ENCODE measurements around the gene ANXA6.

DNA sequence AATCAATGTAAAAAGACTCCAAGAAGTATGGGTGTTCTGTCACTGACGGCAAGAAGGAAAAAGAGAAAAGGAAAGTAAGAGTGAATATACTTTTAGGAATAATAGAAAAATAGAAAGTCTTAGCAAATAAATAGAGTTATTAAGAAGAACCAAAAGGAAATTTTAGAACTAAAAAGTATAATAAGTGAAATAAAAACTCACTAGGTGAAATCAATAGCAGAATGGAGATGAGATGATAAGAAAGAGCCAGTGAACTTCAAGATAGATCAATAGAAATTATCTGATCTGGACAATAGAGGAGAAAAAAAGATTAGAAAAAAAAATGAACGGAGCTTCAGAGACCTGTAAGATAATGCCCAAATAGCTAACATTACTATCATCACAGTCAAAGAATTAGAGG lies 31.6 kb upstream of the ANXA6 start:
- TF ChIP-seq, protein P1, sequence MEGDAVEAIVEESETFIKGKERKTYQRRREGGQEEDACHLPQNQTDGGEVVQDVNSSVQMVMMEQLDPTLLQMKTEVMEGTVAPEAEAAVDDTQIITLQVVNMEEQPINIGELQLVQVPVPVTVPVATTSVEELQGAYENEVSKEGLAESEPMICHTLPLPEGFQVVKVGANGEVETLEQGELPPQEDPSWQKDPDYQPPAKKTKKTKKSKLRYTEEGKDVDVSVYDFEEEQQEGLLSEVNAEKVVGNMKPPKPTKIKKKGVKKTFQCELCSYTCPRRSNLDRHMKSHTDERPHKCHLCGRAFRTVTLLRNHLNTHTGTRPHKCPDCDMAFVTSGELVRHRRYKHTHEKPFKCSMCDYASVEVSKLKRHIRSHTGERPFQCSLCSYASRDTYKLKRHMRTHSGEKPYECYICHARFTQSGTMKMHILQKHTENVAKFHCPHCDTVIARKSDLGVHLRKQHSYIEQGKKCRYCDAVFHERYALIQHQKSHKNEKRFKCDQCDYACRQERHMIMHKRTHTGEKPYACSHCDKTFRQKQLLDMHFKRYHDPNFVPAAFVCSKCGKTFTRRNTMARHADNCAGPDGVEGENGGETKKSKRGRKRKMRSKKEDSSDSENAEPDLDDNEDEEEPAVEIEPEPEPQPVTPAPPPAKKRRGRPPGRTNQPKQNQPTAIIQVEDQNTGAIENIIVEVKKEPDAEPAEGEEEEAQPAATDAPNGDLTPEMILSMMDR (conservative IDR thresholded peaks at IDR 0.05; ENCODE audit: low read length) = no peak
- TF ChIP-seq EZH2phosphoT487 (IDR thresholded peaks at IDR 0.05; ENCODE audit: borderline replicate concordance, low read depth, low read length) = no peak

Measured in OCI-LY7 (cell line).